ENCODE measurements around the gene ZBTB40. TPM values are rescaled to one million over a fixed set of nuclear protein-coding genes. Genes with fewer than 3 reads are reported as not detected.

Gene ZBTB40
- total and polyA plus RNA-seq, 4 experiments from 2014 or later: 0.81 to 50.6 (median 26.5) TPM

DNA sequence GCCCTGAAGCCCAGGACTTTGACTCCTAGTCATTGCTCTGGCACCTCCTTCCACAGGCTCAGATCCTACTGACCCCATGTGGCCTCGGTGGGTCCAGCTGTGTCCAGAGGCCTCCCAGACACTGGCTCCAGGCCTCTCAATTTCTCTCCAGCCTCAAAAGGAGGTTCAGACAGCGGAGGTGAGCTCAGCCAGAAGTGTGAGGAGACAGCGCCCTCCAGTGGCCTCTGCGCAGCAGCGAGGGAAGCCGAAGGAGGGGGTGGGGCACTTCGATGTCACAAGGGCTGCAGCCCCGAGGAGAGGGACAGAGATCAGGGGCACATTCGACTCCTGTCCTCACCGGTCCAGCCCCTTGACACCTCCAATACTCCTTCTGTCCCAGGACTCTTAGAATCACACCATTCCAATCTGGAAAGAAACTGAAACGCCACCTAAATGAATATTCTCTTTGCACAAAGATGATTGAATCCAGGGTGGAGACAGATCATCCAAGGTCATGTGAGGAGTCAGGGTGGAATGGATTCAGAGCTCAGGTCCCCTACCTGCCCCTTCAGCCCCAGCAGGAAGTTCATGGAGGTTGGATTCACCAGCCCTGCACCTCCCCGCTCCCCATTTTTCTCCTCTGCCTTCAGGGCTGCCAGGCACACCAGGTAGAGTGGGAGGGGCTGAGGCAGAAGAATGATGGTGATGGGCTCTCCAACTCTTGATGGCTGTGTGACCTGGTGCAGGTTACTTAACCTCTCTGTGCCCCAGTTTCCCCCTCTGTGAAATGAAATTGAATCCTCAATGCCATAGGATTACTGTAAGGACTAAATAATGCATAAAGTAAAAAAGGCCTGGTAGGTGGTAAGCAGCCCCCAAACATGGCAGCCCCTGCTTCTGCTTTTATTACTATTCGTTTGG, 34.8 kb upstream of the ZBTB40 start:
- POLR2A ChIA-PET (ENCODE audit: partially characterized antibody): interaction anchor here (0.6 kb wide), 2 partner anchors 286 to 392 kb away, joined by 3 read pairs; no protein-coding TSS in a partner anchor
- Histone ChIP-seq H3K27me3 (ENCODE audit: insufficient read depth, low read length) (peaks cover 4% of the 10 kb centered on the region), H3K4me1 (ENCODE audit: insufficient read depth, low read length) (no peaks in the 10 kb centered on the region), H3K36me3 (ENCODE audit: insufficient read depth, low read length) (no peaks in the 10 kb centered on the region), H3K4me3 (ENCODE audit: low read length in 2 of 2) (no peak overlapping the region), H3K9me3 (ENCODE audit: control insufficient read depth in 1 of 2, low read length in 2 of 2) (no peaks in the 10 kb centered on the region), H3K27ac (ENCODE audit: low read depth, low read length) (no peak overlapping the region)
- H3K4me1 Mint-ChIP-seq: peaks cover 0 to 5% (median 2%) of the 10 kb centered on the region in 4 donors
- intact Hi-C loops (cut with micrococcal nuclease): loop anchor here (5.0 kb wide), 1 partner anchor 310 kb away; no protein-coding TSS in a partner anchor
- H3K4me3 Mint-ChIP-seq: no peak overlapping the region
- CTCF ChIA-PET (ENCODE audit: partially characterized antibody): interaction anchor here (0.8 to 1.5 kb wide), 4 partner anchors 18 to 312 kb away, joined by 3 to 6 read pairs (median 3); no protein-coding TSS in a partner anchor
- H3K36me3 Mint-ChIP-seq: no peaks in the 10 kb centered on the region
- H3K9me3 Mint-ChIP-seq: no peaks in the 10 kb centered on the region
- DNase-seq: peak; percentile 55 to 67 (median 60)
- H3K27ac Mint-ChIP-seq: no peak overlapping the region
- H3K27me3 Mint-ChIP-seq: peaks cover 24 to 41% of the 10 kb centered on the region in 2 donors

DNA sequence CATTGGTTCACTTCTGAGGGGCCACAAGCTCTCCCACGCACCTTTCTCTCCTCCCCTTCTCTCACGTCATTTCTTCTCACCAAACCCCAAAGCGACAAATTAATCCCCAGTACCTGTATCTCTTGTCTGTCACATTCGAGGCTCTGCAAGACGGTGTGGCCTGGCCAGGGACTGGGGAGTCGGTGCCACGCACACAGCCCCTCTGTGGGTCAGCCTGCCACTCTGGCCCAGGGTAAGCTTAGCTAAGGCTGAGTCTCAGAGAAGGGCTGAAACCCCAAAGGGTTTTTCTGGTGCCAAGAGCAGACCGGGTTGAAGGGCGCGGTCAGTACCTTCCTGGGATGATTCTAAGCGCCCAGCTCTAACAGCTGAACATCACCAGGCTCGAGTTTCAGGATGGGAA, 34.2 kb upstream of the ZBTB40 start:
- Histone ChIP-seq H3K4me3 (ENCODE audit: low read length in 2 of 2) (no peak overlapping the region), H3K9me3 (ENCODE audit: control insufficient read depth in 1 of 2, low read length in 2 of 2) (no peaks in the 10 kb centered on the region), H3K4me1 (ENCODE audit: insufficient read depth, low read length) (no peaks in the 10 kb centered on the region), H3K36me3 (ENCODE audit: insufficient read depth, low read length) (no peaks in the 10 kb centered on the region), H3K27ac (ENCODE audit: low read depth, low read length) (no peak overlapping the region), H3K27me3 (ENCODE audit: insufficient read depth, low read length) (peaks cover 4% of the 10 kb centered on the region)
- intact Hi-C loops (cut with micrococcal nuclease): loop anchor here (5.0 kb wide), 1 partner anchor 310 kb away; no protein-coding TSS in a partner anchor
- ChIA-PET CTCF (ENCODE audit: partially characterized antibody) (interaction anchor here (1.3 to 1.5 kb wide), 2 partner anchors 18 to 286 kb away, joined by 3 to 6 read pairs; no protein-coding TSS in a partner anchor), POLR2A (ENCODE audit: partially characterized antibody) (no interaction called here)
- H3K4me3 Mint-ChIP-seq: no peak overlapping the region
- H3K9me3 Mint-ChIP-seq: no peaks in the 10 kb centered on the region
- H3K27ac Mint-ChIP-seq: no peak overlapping the region
- peaks cover 0 to 5% (median 2%) of the 10 kb centered on the region in 4 donors for H3K4me1 Mint-ChIP-seq
- H3K27me3 Mint-ChIP-seq: peaks cover 24 to 42% of the 10 kb centered on the region in 2 donors
- no peak for DNase-seq
- H3K36me3 Mint-ChIP-seq: no peaks in the 10 kb centered on the region

DNA sequence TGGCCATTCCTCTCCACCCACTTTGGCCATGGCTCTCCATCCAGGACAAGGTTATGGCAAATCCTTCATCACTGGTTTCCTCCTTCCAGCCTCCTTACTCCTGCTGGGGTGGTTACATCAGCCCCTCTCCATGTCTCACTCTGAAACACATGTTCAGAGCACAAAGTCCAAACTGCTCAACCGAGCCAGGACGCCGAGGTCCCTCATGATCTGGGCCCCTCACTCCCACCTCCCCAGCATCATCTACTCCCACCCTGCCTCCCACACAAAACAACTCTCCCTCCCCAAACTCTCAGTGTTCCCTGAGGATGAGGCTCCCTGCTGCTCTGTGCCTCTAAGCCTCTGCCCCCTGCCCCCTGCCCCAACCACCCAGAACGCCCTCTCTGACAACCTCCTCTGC, 33.3 kb upstream of the ZBTB40 start:
- no peak for DNase-seq
- H3K4me3 ChIP-seq (ENCODE audit: low read length in 2 of 2): no peak overlapping the region
- Mint-ChIP-seq H3K36me3 (no peaks in the 10 kb centered on the region), H3K9me3 (no peaks in the 10 kb centered on the region), H3K4me1 (peaks cover 0 to 5% (median 2%) of the 10 kb centered on the region in 4 donors), H3K27ac (no peak overlapping the region), H3K27me3 (peaks cover 24 to 39% of the 10 kb centered on the region in 2 donors), H3K4me3 (no peak overlapping the region)
- no peaks in the 10 kb centered on the region for H3K4me1 ChIP-seq (ENCODE audit: insufficient read depth, low read length)
- H3K27me3 ChIP-seq (ENCODE audit: insufficient read depth, low read length): peaks cover 4% of the 10 kb centered on the region
- no peaks in the 10 kb centered on the region for H3K9me3 ChIP-seq (ENCODE audit: control insufficient read depth in 1 of 2, low read length in 2 of 2)
- H3K36me3 ChIP-seq (ENCODE audit: insufficient read depth, low read length): no peaks in the 10 kb centered on the region
- no peak overlapping the region for H3K27ac ChIP-seq (ENCODE audit: low read depth, low read length)
- intact Hi-C loops (cut with micrococcal nuclease): loop anchor here (5.0 kb wide), 1 partner anchor 311 kb away; no protein-coding TSS in a partner anchor
- CTCF ChIA-PET (ENCODE audit: partially characterized antibody): no interaction called here
- POLR2A ChIA-PET (ENCODE audit: partially characterized antibody): no interaction called here

DNA sequence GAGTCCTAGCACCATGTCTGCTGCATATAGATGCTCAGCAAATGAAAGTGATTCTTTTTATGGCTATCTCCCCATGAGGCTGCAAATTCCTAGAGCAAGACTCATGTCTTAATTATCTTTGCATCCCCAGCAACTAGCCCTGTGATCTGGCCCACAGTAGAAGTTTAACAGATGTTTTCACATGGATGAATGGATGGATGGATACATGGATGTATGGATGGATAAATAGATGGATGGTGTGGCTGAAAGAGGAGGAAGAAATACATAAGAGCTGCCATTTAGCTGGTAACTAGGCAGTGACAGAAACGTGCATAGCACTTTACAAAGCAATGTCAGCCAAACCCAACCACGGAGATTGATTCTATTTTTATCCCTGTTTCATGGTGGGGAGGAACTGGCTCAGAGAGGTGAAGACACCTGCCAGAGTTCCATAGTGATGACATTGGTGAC, 32.7 kb upstream of the ZBTB40 start:
- Histone ChIP-seq H3K27ac (ENCODE audit: low read depth, low read length) (no peak overlapping the region), H3K9me3 (ENCODE audit: control insufficient read depth in 1 of 2, low read length in 2 of 2) (no peaks in the 10 kb centered on the region), H3K27me3 (ENCODE audit: insufficient read depth, low read length) (peaks cover 4% of the 10 kb centered on the region), H3K4me1 (ENCODE audit: insufficient read depth, low read length) (no peaks in the 10 kb centered on the region), H3K36me3 (ENCODE audit: insufficient read depth, low read length) (no peaks in the 10 kb centered on the region), H3K4me3 (ENCODE audit: low read length in 2 of 2) (no peak overlapping the region)
- H3K27ac Mint-ChIP-seq: no peak overlapping the region
- intact Hi-C loops (cut with micrococcal nuclease): loop anchor here (5.0 kb wide), 1 partner anchor 312 kb away; no protein-coding TSS in a partner anchor
- H3K27me3 Mint-ChIP-seq: peaks cover 24 to 39% of the 10 kb centered on the region in 2 donors
- POLR2A ChIA-PET (ENCODE audit: partially characterized antibody): no interaction called here
- H3K4me1 Mint-ChIP-seq: peaks cover 0 to 5% (median 2%) of the 10 kb centered on the region in 4 donors
- DNase-seq: no peak
- no peak overlapping the region for H3K4me3 Mint-ChIP-seq
- CTCF ChIA-PET (ENCODE audit: partially characterized antibody): no interaction called here
- no peaks in the 10 kb centered on the region for H3K9me3 Mint-ChIP-seq
- no peaks in the 10 kb centered on the region for H3K36me3 Mint-ChIP-seq

DNA sequence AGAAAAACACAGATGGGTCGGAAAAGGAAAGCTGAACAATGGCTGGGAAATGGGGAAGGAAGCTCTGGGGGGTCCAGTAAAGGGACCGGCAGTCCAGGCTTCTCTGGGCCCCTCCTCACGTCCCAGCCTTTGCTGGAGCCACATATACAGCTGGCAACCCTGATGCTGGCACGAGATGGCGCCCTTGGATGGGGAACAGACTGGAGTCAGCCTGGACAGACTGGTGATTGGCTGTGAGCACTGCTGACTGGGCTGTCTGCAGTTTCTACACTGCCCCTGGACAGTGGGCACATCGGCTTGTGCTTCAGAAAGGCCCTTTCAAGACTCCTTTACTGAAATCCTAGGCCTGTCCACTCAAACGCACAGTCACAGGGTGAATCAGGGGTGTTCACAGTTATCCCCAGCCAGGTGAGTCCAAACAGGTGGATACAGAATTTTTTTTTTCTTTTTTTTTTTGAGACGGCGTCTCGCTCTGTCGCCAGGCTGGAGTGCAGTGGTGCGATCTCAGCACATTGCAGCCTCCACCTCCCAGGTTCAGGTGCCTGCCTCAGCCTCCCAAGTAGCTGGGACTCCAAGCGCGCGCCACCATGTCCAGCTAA, 31.1 kb upstream of the ZBTB40 start:
- no peaks in the 10 kb centered on the region for H3K36me3 Mint-ChIP-seq
- H3K27me3 Mint-ChIP-seq: peaks cover 24 to 42% of the 10 kb centered on the region in 2 donors
- H3K4me3 Mint-ChIP-seq: no peak overlapping the region
- H3K4me1 ChIP-seq (ENCODE audit: insufficient read depth, low read length): no peaks in the 10 kb centered on the region
- H3K9me3 ChIP-seq (ENCODE audit: control insufficient read depth in 1 of 2, low read length in 2 of 2): no peaks in the 10 kb centered on the region
- H3K36me3 ChIP-seq (ENCODE audit: insufficient read depth, low read length): no peaks in the 10 kb centered on the region
- peaks cover 4% of the 10 kb centered on the region for H3K27me3 ChIP-seq (ENCODE audit: insufficient read depth, low read length)
- intact Hi-C loops (cut with micrococcal nuclease): no loop called here
- ChIA-PET CTCF (ENCODE audit: partially characterized antibody) (interaction anchor here (1.0 to 1.5 kb wide), 2 partner anchors 214 to 221 kb away, joined by 3 to 9 read pairs; no protein-coding TSS in a partner anchor), POLR2A (ENCODE audit: partially characterized antibody) (no interaction called here)
- H3K27ac ChIP-seq (ENCODE audit: low read depth, low read length): no peak overlapping the region
- peak in 4 of 5 donors; percentile 23 to 34 (median 26) for DNase-seq
- H3K4me1 Mint-ChIP-seq: peaks cover 0 to 5% (median 2%) of the 10 kb centered on the region in 4 donors
- H3K9me3 Mint-ChIP-seq: no peaks in the 10 kb centered on the region
- H3K27ac Mint-ChIP-seq: peak overlapping the region in 1 of 7 donors; percentile 53
- no peak overlapping the region for H3K4me3 ChIP-seq (ENCODE audit: low read length in 2 of 2)

DNA sequence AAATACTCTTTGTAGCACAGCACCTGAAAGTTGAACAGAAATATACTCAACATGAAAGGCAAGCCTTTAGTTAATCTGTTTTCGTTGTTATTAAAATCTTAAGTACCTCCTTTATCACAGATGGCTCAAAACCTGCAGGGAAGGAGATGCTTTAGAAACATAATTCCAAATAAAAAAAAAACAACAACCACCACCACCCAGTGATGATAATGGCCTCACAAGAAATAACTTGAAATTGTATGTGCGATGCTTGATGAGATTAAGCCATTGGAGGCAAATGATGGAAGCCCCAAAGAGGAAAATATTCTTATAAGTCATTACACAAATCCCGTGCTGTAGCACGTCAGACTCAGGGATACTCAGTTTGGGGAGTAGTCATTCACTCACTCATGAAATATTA, 24.9 kb upstream of the ZBTB40 start:
- no peak overlapping the region for H3K27ac ChIP-seq (ENCODE audit: low read depth, low read length)
- ChIA-PET CTCF (ENCODE audit: partially characterized antibody) (no interaction called here), POLR2A (ENCODE audit: partially characterized antibody) (no interaction called here)
- Mint-ChIP-seq H3K9me3 (no peaks in the 10 kb centered on the region), H3K36me3 (no peaks in the 10 kb centered on the region), H3K4me3 (no peak overlapping the region), H3K27ac (no peak overlapping the region), H3K4me1 (no peaks in the 10 kb centered on the region), H3K27me3 (peaks cover under 1 to 5% of the 10 kb centered on the region in 2 donors)
- no peak for DNase-seq
- no peak overlapping the region for H3K4me3 ChIP-seq (ENCODE audit: low read length in 2 of 2)
- H3K36me3 ChIP-seq (ENCODE audit: insufficient read depth, low read length): no peaks in the 10 kb centered on the region
- H3K27me3 ChIP-seq (ENCODE audit: insufficient read depth, low read length): no peaks in the 10 kb centered on the region
- H3K9me3 ChIP-seq (ENCODE audit: control insufficient read depth in 1 of 2, low read length in 2 of 2): no peaks in the 10 kb centered on the region
- intact Hi-C loops (cut with micrococcal nuclease): no loop called here
- no peaks in the 10 kb centered on the region for H3K4me1 ChIP-seq (ENCODE audit: insufficient read depth, low read length)

DNA sequence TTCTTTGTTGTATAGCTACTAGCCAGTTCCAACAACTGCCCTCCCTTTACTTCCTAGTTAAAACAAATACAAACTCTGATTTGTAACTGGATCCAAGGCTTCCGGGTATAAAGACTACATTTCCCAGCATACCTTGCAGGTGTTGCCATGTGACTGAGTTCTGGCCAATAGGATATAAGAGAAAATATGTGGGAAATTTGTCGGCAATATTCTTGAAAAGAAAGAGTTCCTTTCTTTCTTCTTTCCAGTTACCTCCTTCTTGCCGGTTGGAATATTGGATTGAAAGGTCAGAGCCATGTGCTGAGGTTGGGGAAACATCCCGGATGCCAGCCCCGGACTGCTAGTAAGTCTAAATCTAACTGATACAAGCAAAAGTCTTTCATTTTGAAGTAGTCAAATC, 23.0 kb upstream of the ZBTB40 start:
- no peaks in the 10 kb centered on the region for H3K4me1 ChIP-seq (ENCODE audit: insufficient read depth, low read length)
- no peak overlapping the region for H3K27ac ChIP-seq (ENCODE audit: low read depth, low read length)
- ChIA-PET POLR2A (ENCODE audit: partially characterized antibody) (no interaction called here), CTCF (ENCODE audit: partially characterized antibody) (no interaction called here)
- intact Hi-C loops (cut with micrococcal nuclease): no loop called here
- no peaks in the 10 kb centered on the region for H3K4me1 Mint-ChIP-seq
- H3K9me3 Mint-ChIP-seq: no peaks in the 10 kb centered on the region
- peak; percentile 25 to 58 (median 41) for DNase-seq
- peak overlapping the region; percentile 68 to 87 (median 75) for H3K4me3 Mint-ChIP-seq
- H3K27me3 Mint-ChIP-seq: peaks cover 7% of the 10 kb centered on the region in 2 donors
- no peak overlapping the region for H3K27ac Mint-ChIP-seq
- no peaks in the 10 kb centered on the region for H3K27me3 ChIP-seq (ENCODE audit: insufficient read depth, low read length)
- no peaks in the 10 kb centered on the region for H3K9me3 ChIP-seq (ENCODE audit: control insufficient read depth in 1 of 2, low read length in 2 of 2)
- no peaks in the 10 kb centered on the region for H3K36me3 ChIP-seq (ENCODE audit: insufficient read depth, low read length)
- peak overlapping the region in 1 of 2 donors; percentile 29 for H3K4me3 ChIP-seq (ENCODE audit: low read length in 2 of 2)
- no peaks in the 10 kb centered on the region for H3K36me3 Mint-ChIP-seq

Data from CD4-positive, alpha-beta memory T cell (primary cell).